H1 (cell line): ENCODE data around the gene PTPN9.

ENCODE experiments used
- BRCA1 ChIP-seq: IDR thresholded peaks from 2 replicates; pipeline ENCODE4 v1.6.1; 2012; ENCODE audit warnings: low read depth, low read length, improper control_type of control experiment
- CBX8 ChIP-seq: fragments of 300-800, 300-1000 bp; sonication (generic); IDR thresholded peaks from 2 replicates; pipeline ENCODE4 v1.7.1; 2016; ENCODE audit warnings: low read depth, low read length, borderline replicate concordance
- CHD1 ChIP-seq: IDR thresholded peaks from 2 replicates; pipeline ENCODE4 v1.6.1; 2012; ENCODE audit warnings: low read depth, low read length, improper control_type of control experiment
- CHD2 ChIP-seq: IDR thresholded peaks from 2 replicates; pipeline ENCODE4 v1.6.1; 2012; ENCODE audit warnings: low read length, improper control_type of control experiment
- EZH2 ChIP-seq: fragments of 200-600 bp; sonication (generic); IDR thresholded peaks from 2 replicates; pipeline ENCODE4 v1.7.1; 2012; ENCODE audit warnings: low read depth, mild to moderate bottlenecking, moderate library complexity, low read length, inconsistent platforms; ENCODE audit not compliant: severe bottlenecking
- GABPA ChIP-seq: IDR thresholded peaks from 2 replicates; pipeline ENCODE4 v1.6.1; 2011; ENCODE audit warnings: mild to moderate bottlenecking, low read length, moderate library complexity, borderline replicate concordance; ENCODE audit not compliant: insufficient read depth
- POLR2A ChIP-seq, 2 experiments: IDR thresholded peaks; 1 replicate in 1 of 2; 2 replicates in 1 of 2; pipeline ENCODE4 v1.6.1; 2011; ENCODE audit warnings: low read depth in 2 of 2, low read length in 2 of 2, mild to moderate bottlenecking in 2 of 2; ENCODE audit errors: control extremely low read depth in 1 of 2
- SRF ChIP-seq: IDR thresholded peaks from 2 replicates; pipeline ENCODE4 v1.6.1; 2011; ENCODE audit warnings: mild to moderate bottlenecking, low read depth, low read length, moderate library complexity
- TCF12 ChIP-seq: IDR thresholded peaks from 2 replicates; pipeline ENCODE4 v1.6.1; 2011; ENCODE audit warnings: low read depth, mild to moderate bottlenecking, low read length
- YY1 ChIP-seq: IDR thresholded peaks from 2 replicates; pipeline ENCODE4 v1.6.1; 2011; ENCODE audit warnings: low read depth, mild to moderate bottlenecking, low read length
- TF ChIP-seq, protein P1 (sequence below), 3 experiments: IDR thresholded peaks; 1 replicate in 2 of 3; 2 replicates in 1 of 3; pipeline versions ENCODE4 v1.5.1 to v1.6.1; 2011; ENCODE audit warnings: low read length in 3 of 3, mild to moderate bottlenecking in 3 of 3, inconsistent platforms in 2 of 3, low read depth in 1 of 3, moderate library complexity in 1 of 3; ENCODE audit not compliant: insufficient read depth in 1 of 3; ENCODE audit errors: control extremely low read depth in 1 of 3

- TF ChIP-seq, protein P1, sequence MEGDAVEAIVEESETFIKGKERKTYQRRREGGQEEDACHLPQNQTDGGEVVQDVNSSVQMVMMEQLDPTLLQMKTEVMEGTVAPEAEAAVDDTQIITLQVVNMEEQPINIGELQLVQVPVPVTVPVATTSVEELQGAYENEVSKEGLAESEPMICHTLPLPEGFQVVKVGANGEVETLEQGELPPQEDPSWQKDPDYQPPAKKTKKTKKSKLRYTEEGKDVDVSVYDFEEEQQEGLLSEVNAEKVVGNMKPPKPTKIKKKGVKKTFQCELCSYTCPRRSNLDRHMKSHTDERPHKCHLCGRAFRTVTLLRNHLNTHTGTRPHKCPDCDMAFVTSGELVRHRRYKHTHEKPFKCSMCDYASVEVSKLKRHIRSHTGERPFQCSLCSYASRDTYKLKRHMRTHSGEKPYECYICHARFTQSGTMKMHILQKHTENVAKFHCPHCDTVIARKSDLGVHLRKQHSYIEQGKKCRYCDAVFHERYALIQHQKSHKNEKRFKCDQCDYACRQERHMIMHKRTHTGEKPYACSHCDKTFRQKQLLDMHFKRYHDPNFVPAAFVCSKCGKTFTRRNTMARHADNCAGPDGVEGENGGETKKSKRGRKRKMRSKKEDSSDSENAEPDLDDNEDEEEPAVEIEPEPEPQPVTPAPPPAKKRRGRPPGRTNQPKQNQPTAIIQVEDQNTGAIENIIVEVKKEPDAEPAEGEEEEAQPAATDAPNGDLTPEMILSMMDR (IDR thresholded peaks at IDR 0.05; ENCODE audit: control extremely low read depth in 1 of 3, insufficient read depth in 1 of 3, low read depth in 1 of 3, low read length in 3 of 3) = no peak
- TF ChIP-seq POLR2A (IDR thresholded peaks at IDR 0.05; ENCODE audit: control extremely low read depth in 1 of 2, low read depth in 2 of 2, low read length in 2 of 2) (no peak), SRF (no peak), CHD2 (no peak), TCF12 (no peak), YY1 (no peak), BRCA1 (no peak), EZH2 (no peak), CHD1 (no peak), CBX8 (no peak), GABPA (no peak)
Observed at GRCh38 chr15:75589071-75589470, 10.0 kb upstream of the PTPN9 start.
